A549 (cell line): ENCODE measurements around the gene ASGR1.

Source experiments
- CEBPB ChIP-seq, 2 experiments: fragments of >200 bp in 1 of 2; sonication (Bioruptor Twin) in 1 of 2; formaldehyde crosslinking in 1 of 2; IDR thresholded peaks; 2 replicates each; pipeline ENCODE4 v1.6.1; 2012 to 2016
- CTCF ChIP-seq: fragments of >200 bp; sonication (Bioruptor Twin); formaldehyde crosslinking; IDR thresholded peaks from 3 replicates; pipeline ENCODE4 v1.5.1; 2016
- EHMT2 ChIP-seq: fragments of 200-600 bp; sonication (generic); IDR thresholded peaks from 2 replicates; pipeline ENCODE4 v1.6.1; 2016; ENCODE audit warnings: antibody characterized with exemption, low read depth, mild to moderate bottlenecking, moderate library complexity
- EP300 ChIP-seq, 2 experiments: fragments of >200 bp; sonication (Bioruptor Twin); formaldehyde crosslinking; IDR thresholded peaks; 2 replicates in 1 of 2; 3 replicates in 1 of 2; pipeline ENCODE4 v1.6.1; 2016 to 2017
- HEYL ChIP-seq: fragments of 250-450 bp; sonication (Bioruptor Pico); IDR thresholded peaks from 2 replicates; pipeline ENCODE4 v1.8.0; 2021; ENCODE audit warnings: mild to moderate bottlenecking, moderate library complexity
- KDM5A ChIP-seq: fragments of 200-600 bp; sonication (generic); IDR thresholded peaks from 2 replicates; pipeline ENCODE4 v1.6.1; 2016; ENCODE audit warnings: antibody characterized with exemption, mild to moderate bottlenecking
- MAX ChIP-seq: IDR thresholded peaks from 2 replicates; pipeline ENCODE4 v1.6.1; 2012
- POLR2A ChIP-seq: IDR thresholded peaks from 2 replicates; pipeline ENCODE4 v1.6.1; 2012; ENCODE audit warnings: mild to moderate bottlenecking, low read length
- POLR2AphosphoS2 ChIP-seq: conservative IDR thresholded peaks from 2 replicates; pipeline ENCODE4 v1.6.1; 2012; ENCODE audit warnings: low read length, improper control_type of control experiment, inconsistent platforms
- RAD21 ChIP-seq, 2 experiments: fragments of >200 bp in 1 of 2; sonication (Bioruptor Twin) in 1 of 2; formaldehyde crosslinking in 1 of 2; IDR thresholded peaks in 1 of 2; conservative IDR thresholded peaks in 1 of 2; 2 replicates in 1 of 2; 3 replicates in 1 of 2; pipeline ENCODE4 v1.6.1; 2012 to 2018; ENCODE audit warnings: inconsistent platforms in 1 of 2
- ZNF302 ChIP-seq: fragments of 250-450 bp; sonication (Bioruptor Pico); IDR thresholded peaks from 2 replicates; pipeline ENCODE4 v1.9.0; 2021; ENCODE audit warnings: inconsistent platforms, mild to moderate bottlenecking, moderate library complexity

GRCh38 chr17:7167832-7168231 lies 11.3 kb downstream of the ASGR1 start:
- TF ChIP-seq CEBPB (IDR thresholded peaks at IDR 0.05), result no peak
- no peak for TF ChIP-seq ZNF302 (CRISPR knock-in tag)
- TF ChIP-seq MAX, result no peak
- TF ChIP-seq KDM5A, result no peak
- TF ChIP-seq CTCF, result no peak
- no peak for TF ChIP-seq EHMT2
- no peak for TF ChIP-seq RAD21 (conservative IDR thresholded peaks at IDR 0.05 in 1 of 2, IDR thresholded peaks at IDR 0.05 in 1 of 2)
- TF ChIP-seq POLR2AphosphoS2, result no peak
- TF ChIP-seq POLR2A, result no peak
- TF ChIP-seq EP300 (IDR thresholded peaks at IDR 0.05), result no peak
- no peak for TF ChIP-seq HEYL (CRISPR knock-in tag)
